Mesothelial cell of epicardium (in vitro differentiated cells): ENCODE data around the gene TMEM9. TPM values are rescaled to one million over a fixed set of nuclear protein-coding genes. Genes with fewer than 3 reads are reported as not detected.
A peak's percentile ranks its signal among the peaks of the same experiment; 100 is the strongest.

ENCODE experiments used
- DNase-seq, 2 experiments: peaks; one replicate each; pipeline ENCODE4 v3.0.0; 2021; ENCODE audit warnings: low spot score in 2 of 2; ENCODE audit not compliant: unreplicated experiment in 2 of 2
- H3K27ac Mint-ChIP-seq: 2 replicates; pipeline ENCODE4 v1.8.0; 2021; ENCODE audit warnings: mixed read lengths
- H3K27me3 Mint-ChIP-seq: 2 replicates; pipeline ENCODE4 v1.8.0; 2021; ENCODE audit warnings: low read depth, mixed read lengths
- H3K36me3 Mint-ChIP-seq: 2 replicates; pipeline ENCODE4 v1.8.0; 2021; ENCODE audit warnings: mixed read lengths
- H3K4me1 Mint-ChIP-seq: 2 replicates; pipeline ENCODE4 v1.8.0; 2021; ENCODE audit warnings: mixed read lengths
- H3K4me3 Mint-ChIP-seq: 2 replicates; pipeline ENCODE4 v1.8.0; 2021; ENCODE audit warnings: mild to moderate bottlenecking, moderate library complexity, mixed read lengths
- H3K9me3 Mint-ChIP-seq: 2 replicates; pipeline ENCODE4 v1.8.0; 2021; ENCODE audit warnings: mixed read lengths
- CTCF ChIP-seq: fragments of 200-600 bp; sonication (generic); IDR thresholded peaks from one replicate; pipeline ENCODE4 v1.5.0; 2021; ENCODE audit warnings: antibody characterized with exemption; ENCODE audit not compliant: unreplicated experiment
- total RNA-seq: library from RNA; stranded (reverse); gene quantifications from 3 replicates; pipeline ENCODE4 v1.2.1, GENCODE V29; 2021

TMEM9 gene
- total RNA-seq, 1 donor from 2014 or later: 133 TPM

- Mint-ChIP-seq H3K9me3 (no peaks in the 10 kb centered on the region), H3K4me3 (no peak overlapping the region), H3K36me3 (peaks cover 37% of the 10 kb centered on the region), H3K27me3 (no peaks in the 10 kb centered on the region), H3K4me1 (peaks cover 11% of the 10 kb centered on the region), H3K27ac (no peak overlapping the region)
- DNase-seq: no peak
- no peak for TF ChIP-seq CTCF
Observed at GRCh38 chr1:201140941-201141260, 13.4 kb downstream of the TMEM9 start.

GRCh38 chr1:201140235-201140940, 13.9 kb downstream of the TMEM9 start:
- Mint-ChIP-seq H3K4me1 (peaks cover 11% of the 10 kb centered on the region), H3K4me3 (no peak overlapping the region), H3K36me3 (peaks cover 40% of the 10 kb centered on the region), H3K9me3 (no peaks in the 10 kb centered on the region), H3K27ac (no peak overlapping the region), H3K27me3 (no peaks in the 10 kb centered on the region)
- no peak for DNase-seq
- no peak for TF ChIP-seq CTCF

GRCh38 chr1:201139756-201140155, 14.5 kb downstream of the TMEM9 start:
- H3K36me3 Mint-ChIP-seq: peaks cover 38% of the 10 kb centered on the region
- TF ChIP-seq CTCF: no peak
- DNase-seq: no peak
- H3K9me3 Mint-ChIP-seq: no peaks in the 10 kb centered on the region
- H3K4me3 Mint-ChIP-seq: no peak overlapping the region
- no peak overlapping the region for H3K27ac Mint-ChIP-seq
- no peaks in the 10 kb centered on the region for H3K27me3 Mint-ChIP-seq
- peaks cover 11% of the 10 kb centered on the region for H3K4me1 Mint-ChIP-seq

- Mint-ChIP-seq H3K4me3 (no peak overlapping the region), H3K27ac (no peak overlapping the region), H3K36me3 (peaks cover 38% of the 10 kb centered on the region), H3K27me3 (no peaks in the 10 kb centered on the region), H3K9me3 (no peaks in the 10 kb centered on the region), H3K4me1 (peaks cover 11% of the 10 kb centered on the region)
- TF ChIP-seq CTCF: no peak
- no peak for DNase-seq
Observed at GRCh38 chr1:201139306-201139705, 15.0 kb downstream of the TMEM9 start.

- Mint-ChIP-seq H3K36me3 (peaks cover 38% of the 10 kb centered on the region), H3K9me3 (no peaks in the 10 kb centered on the region), H3K27ac (peak overlapping the region; percentile 25), H3K4me1 (peaks cover 11% of the 10 kb centered on the region), H3K4me3 (no peak overlapping the region), H3K27me3 (no peaks in the 10 kb centered on the region)
- no peak for TF ChIP-seq CTCF
- no peak for DNase-seq
Observed at GRCh38 chr1:201138311-201138840, 15.9 kb downstream of the TMEM9 start.
